A204.1 (cell line): ENCODE data around the gene ICAM2.
"Not testable (repeated sequence)": the region's sequence is repeated elsewhere in the genome, so short reads cannot be mapped to it uniquely, and the experiment has no call there.

Source experiments
- FAIRE-seq: peaks from 2 replicates; lab custom pipeline; 2012; peaks lifted over from hg19 to GRCh38; lab: Jason Lieb, UNC

Gene ICAM2

DNA sequence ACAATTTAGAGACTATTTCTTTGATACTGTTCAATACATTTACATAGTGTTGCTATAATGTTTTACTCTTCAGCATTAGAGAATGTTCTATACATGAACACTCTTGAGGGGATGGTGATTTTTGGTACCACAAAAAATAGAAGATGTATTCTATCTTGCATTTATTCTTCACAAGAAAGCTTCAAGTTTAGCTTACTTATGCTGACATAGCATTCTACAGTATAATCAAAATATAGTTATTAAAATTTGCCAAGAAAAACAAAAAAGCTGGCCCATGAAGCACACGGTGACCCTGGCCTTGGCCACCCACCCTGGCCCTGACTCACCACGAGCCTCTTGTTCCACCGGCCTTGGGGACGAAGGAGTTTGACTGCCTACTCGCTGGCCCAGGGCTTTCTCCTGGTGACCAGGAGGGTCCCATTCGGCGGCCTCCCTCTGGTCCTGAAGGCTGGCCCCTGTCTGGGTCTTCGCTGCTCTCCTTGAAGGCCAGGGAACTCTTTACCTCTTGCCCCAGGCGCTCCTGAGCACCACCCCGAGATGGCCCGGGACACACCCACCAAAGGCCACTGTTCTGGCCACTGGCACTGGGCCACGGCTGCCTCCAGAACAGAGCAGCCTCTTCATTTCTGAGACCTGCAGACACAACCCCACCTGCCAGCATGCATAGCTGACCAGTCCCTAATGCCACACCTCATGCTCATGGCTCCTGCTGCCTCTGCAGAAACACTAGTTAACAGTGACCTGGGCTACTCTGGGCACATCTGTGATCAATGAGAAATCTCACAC lies 22.5 kb upstream of the ICAM2 start:
- FAIRE-seq, result no peak

DNA sequence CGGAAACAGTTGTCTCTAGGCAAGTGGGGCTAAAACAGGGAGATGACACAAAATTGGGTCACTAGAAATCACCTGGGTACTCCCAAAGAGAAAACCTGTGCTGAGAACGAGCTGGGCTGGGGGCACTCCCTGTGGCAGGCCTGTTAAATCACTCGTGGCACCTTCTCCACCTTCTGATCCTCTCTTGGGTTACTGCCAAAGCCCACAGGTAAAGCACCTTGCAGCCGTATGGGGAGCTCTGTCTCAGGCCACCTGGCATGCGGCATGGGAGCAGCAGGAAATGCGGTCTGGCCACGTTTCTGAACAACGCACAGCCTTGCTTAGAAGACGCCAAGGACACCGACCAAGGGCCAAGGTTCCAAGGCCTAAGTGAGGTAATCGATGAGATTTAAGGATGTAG lies 21.5 kb upstream of the ICAM2 start:
- no peak for FAIRE-seq

DNA sequence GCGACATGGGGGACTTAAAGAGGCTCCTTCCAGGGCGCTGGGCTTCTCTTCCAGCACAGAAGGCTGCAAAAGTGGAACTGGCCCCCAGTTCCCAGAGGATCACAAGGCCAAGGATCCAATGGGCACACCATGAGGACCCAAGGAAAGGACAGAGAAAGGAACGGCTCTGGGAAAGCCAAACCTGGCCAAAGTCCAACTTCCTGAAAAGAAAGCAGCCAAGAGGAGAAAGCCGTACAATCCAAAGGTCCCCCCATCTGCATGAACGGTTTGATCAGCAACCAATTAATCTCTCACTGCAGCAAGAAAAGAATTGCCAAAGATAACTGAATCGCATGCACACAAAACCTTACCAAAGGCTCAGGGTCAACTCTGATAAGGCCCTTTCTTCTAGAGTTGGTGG lies 19.8 kb upstream of the ICAM2 start:
- no peak for FAIRE-seq

DNA sequence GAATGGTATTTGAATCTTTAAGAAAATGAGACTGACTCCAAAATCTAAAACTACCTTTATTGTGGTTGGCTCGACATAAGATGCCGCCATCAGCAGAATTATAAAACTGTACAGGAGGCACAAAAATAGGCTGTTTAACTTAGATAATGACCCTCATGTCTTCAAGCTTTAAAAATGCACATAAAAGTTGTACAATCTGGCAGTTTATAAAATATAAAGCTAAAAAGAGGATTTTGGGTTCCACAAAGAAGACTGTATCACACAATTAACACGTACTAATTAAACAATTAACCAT lies 18.6 kb upstream of the ICAM2 start:
- FAIRE-seq, result no peak

DNA sequence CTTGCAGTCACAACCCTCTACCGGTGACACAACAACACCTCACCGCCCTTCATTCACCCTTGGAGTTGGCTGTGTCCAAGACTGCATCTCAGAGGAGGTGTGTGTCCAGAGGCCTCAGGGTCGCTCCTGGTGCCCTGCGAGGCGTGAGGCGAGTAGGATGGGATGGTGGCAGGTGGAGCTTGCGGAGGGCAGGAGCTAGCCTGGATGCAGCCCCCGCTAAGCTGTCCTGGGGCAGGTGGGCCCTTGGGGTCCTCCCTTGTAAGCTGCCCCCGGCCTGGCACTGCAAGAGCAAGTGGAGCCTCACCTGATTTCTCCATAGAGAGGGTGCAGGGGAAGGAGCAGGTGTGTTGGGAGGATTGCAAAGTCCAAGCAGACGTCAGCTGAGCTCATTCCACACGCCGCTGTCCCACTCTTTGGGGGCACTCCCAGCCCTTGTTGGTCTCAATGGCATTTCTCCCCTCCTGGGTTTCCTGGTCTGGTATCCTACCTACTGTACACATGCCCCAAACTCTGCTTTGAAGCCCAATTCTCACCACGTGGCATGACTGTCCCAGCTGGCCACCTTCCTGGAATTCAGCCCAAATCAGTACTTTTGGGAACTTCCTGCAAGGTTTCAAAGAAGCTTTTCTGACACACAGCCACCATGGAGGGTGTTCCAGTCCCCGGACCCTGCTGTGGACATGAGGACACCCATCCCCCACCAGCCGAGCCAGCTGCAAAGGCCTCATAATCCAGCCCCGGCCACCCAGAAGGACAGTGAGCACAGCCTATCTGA lies 18.1 kb upstream of the ICAM2 start:
- no peak for FAIRE-seq

DNA sequence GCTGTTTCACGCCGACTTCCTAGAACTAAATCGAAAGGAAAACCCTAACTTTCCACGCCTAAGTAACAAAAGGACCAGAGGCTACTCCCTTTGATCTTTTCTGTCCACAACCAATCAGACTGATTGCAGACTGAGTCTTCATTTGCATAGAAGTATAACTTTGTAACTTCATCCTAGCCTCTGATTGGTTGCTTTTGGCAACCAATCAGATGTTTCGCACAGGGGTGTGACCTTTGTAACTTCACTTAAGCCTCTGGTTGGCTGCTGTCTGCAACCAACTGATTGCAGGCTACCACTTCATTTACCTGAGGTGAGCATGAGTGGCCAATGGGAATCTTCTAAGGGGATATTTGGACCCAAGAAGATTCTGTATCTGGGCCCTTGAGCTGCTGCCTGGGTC lies 17.4 kb upstream of the ICAM2 start:
- FAIRE-seq, result no peak

DNA sequence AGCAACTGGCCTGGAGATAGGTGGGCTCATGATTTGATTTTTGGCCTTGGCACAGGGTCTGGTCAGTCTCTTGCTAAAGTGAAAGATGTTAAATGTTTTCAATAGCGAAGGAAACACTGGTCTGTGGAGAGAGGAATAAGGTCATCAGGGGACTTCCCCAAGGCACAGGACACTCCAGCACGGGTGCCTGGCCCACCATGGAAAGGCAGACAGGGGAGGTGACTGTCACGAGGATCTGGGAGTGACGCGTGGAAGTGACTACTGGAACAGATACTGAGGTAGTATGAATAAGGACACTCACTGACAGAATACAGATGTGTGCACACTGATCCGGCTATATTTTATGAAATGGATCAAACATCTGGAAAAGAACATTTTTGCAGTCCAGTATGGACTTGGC lies 16.7 kb upstream of the ICAM2 start:
- FAIRE-seq, result no peak

DNA sequence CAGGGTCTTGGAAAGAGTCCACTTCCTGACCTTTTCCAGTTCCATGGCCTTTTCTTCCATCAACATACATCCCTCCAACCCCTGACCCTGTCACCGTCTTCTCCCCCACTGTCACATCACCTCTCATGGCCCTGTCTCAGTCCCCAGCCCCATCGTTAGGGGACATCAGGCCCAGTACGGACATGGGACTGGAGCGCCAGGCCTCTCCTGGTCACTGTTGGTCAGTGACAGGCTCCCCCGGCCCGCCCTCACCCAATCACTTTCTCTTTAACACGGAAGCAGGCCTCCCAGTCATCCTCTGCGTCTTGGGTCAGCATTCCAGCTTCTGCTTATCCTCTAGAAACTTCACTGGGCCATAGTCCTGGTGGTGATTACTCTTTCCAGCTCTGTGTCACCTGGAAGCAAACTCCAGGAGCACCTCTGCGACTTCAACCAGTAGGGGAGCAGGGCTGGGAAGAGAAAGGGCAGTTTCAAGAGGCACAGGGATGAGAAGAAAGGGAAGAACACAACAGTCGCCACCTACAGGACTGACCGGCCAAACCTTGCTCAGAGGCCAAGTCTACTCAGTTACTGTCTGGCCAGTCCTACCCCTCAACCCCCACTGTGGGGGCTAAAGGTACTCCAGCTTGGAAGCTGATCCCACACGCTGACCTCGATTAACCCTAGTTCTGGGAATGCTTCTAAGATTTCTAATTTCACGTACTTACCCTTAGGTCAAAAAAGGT lies 15.9 kb upstream of the ICAM2 start:
- FAIRE-seq, result no peak

DNA sequence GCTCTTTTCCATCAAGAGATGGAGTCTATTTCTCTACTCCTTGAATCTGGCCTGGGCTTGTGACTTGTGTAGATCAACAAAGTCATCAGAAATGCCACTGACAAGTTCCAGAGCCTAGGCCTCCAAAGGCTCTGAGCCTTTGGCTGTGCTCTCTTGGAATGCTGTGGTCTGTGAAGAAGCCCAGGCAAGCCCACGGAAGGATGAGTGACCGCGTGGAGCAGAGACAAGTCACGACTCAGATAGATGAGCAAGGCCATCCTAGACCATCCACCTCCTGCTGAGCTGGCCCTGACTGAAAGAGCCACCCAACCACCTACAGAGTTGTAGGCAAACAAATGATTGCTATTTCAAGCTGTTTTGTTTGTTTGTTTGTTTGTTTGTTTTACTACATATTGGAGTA lies 11.6 kb upstream of the ICAM2 start:
- no peak for FAIRE-seq

DNA sequence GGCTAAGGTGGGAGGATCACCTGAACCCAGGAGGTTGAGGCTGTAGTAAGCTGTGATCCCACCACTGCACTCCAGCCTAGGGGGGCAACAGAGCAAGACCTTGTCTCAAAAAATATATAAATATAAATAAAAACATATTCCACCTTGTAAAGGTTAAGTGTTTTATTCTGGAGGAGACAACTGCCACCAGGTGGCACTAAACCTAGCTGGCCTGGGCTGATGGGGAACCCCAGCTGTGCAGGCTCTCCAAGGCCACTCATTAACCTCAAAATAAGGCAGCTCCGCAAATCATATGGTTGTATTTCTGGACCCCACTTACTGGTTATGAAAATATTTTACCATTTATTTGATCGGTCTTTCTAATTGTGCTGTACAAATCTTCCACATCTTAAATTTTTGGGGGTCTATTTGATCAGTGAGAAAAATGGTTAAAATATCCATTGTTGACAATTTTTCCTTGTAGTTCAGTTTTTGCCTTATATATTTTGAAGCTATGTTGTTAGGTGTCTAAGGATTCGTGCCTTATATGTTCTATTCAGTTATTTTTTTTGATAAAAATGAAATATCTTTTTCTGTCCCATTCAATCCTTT lies 8.5 kb upstream of the ICAM2 start:
- no peak for FAIRE-seq

DNA sequence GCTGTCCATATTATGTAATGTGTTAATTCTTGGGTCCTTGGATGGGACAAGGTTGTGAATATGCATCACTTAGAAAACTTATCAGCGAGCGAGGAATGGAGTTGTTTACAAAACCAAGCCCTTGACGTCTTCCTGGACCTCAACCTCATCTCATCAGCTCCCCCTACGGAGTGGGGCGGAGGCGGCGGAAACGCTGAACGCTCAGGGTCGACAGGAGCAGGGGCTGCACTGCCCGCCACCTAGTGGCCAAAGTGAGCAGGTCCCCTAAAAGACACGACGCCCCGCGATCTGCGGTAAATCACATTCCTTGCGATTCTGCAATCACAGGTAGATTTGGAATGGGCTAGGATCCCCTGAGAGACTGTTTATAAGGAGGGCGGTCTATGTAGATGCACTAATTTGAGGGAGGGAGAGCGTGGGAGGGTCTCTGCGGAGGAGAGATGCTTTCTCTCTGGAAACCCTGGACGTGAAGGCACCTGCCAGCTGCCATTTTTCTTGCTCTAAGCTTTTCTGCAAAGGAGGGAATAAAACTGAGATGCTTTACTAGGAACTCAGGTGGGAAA lies 5.4 kb upstream of the ICAM2 start:
- no peak for FAIRE-seq

DNA sequence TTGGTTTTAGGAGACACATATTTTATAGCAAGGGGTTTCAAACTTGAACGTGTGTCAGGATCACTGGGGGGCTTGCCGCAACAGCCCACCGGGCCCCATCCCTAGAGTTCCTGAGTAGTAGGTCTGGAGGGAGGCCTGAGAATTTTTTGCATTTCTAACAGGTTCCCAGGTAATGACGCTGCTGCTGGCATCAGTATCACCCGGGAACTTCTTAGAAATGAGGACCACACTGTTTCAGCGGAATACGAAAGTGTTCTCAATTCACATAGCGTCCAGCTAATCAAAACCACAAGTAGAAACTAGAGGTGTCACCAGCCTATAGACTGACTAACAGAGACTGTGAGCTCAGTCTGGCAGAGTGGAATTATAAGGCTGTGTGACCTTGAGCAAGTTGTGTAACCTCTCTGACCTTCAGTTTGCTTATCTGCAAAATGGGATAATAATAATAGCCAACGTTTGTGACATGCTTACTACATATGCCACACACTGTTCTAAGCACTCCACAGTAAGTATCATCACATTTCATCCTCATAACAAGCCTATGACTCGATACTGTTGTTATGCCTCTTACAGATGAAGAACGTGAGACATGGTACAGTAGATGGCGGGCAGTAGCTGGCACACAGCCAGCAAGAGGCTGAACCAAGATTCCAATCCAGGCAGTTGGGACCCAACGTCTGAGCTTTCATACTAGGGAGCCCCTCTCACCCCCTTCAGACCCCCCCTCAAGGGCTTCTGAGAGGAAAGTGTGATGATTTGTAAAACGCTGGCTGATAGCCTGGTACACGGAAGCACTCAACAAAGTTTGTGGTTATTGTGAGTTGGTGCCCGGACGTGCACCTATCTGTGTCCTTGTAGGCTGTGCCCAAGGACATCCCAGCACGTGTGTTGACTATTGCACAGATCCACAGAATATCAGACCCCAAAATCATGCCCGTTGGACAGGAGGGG lies 4.6 kb upstream of the ICAM2 start:
- no peak for FAIRE-seq

DNA sequence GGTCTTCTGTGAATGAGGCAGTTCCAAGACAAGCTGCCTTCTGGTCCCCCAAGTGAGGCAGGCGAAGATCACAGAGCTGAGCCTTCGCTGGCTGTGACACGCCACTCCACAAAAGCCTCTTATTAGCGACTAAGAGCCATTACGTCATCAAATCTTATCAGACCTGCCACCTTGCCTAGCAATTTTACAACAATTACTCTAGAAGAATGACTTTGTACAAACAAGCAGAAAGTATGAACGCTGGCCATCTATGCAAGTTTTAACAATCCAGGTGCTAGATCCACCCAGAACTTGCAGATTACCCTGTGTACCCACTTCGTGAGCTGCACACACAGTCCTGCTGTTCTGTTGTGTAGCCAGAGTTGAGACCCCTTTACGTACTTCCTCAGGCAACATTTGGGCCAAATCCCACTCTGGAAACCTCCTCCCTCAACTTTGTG lies 3.8 kb upstream of the ICAM2 start:
- no peak for FAIRE-seq

DNA sequence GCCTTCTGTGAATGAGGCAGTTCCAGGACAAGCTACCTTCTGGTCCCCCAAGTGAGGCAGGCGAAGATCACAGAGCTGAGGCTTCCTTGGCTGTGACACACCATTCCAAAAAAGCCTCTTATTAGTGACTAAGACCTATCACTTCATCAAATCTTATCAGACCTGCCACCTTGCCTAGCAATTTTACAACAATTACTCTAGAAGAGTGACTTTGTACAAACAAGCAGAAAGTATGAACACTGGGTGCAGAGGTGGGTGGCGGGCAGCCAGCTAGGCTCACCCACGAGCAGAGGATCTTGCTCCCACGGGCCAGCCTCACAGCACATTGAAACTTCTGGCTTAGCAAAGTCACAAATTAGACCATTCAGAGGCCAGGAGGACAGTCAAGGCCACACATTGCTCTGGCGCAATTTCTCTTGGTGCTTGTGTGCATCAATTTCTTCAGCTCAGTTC lies 2.2 kb upstream of the ICAM2 start:
- FAIRE-seq, result no peak

DNA sequence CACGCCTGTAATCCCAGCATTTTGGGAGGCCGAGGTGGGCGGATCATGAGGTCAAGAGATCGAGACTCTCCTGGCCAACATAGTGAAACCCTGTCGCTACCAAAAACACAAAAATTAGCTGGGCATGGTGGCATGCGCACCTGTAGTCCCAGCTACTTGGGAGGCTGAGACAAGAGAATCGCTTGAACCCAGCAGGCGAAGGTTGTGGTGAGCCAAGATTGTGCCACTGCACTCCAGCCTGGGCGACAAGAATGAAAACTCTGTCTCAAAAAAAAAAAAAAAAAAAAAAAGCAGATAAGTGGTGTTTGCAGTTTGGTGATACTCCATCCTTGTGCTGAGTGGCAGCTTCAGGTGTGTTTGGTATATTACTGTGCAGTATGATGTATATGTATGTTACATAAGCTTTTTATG lies 877 bp downstream of the ICAM2 start:
- not testable (repeated sequence) for FAIRE-seq

DNA sequence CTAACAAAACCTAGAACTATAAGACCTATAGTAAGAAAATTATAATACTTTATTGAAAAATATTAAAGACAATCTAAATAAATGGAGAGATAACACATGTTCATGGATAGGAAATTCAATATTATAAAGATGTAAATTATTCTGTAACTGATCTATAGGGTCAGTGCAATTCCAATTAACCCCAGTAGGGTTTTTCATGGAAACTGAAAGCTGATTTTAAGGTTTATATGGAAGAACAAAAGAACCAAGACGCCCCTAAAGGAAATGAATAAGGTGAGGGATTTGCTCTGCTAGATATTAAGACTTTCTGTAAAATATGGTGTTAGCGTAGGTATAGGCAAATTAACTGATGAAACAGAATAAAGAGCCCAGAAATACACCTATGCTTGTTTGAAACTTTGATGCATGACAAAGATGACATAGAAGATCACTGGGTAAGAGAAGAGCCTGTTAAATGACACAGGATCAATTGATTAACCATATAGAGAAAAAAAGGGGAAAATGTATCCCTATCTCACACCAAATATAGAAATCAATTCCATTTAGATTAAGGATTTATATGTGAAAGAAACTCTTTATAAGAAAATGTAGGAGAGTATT lies 3.0 kb downstream of the ICAM2 start:
- FAIRE-seq, result no peak

DNA sequence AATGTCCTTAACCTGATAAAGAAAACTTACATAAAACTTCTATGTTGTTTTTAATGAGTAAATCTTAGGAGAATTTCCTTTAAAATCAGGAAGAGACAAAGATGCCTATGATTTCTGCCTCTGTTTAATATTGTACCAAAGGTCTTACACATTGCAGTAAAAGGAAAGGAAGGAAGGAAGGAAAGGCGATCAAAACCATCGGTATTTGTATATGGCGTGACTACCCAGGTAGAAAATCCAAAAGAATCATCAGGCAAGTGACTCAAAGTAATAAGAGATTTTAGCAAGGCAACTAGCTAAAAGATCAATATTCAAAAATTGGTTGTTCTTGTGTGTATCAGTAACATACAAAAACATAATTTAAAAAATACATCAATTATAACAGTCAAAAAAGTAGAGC lies 3.5 kb downstream of the ICAM2 start:
- FAIRE-seq, result no peak

DNA sequence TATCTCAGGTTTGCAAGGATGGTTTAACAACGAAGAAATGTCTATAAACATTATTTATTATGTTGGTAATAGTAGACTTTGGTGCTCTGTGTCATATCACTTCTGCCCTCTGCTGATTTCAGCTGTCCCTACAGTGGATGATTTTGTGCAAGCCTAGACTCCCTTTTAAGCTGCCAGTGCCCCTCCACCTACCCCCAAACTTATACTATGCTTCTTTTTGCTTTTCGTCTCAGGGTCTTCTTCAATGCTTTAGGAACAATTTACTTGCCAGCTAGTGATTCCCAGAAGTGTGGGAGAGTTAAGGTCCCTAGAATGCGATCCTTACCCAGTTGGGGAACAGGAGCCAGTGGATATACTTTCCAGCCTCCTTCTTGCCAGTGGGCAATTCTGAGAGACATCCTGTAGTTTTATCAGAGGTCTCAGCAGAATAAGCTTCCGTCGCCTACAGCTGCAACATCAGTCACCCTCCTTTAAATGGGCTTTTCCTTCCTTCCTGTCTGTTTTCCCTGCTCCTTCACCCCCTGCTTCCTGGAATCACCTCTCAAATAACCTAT lies 4.1 kb downstream of the ICAM2 start:
- no peak for FAIRE-seq

DNA sequence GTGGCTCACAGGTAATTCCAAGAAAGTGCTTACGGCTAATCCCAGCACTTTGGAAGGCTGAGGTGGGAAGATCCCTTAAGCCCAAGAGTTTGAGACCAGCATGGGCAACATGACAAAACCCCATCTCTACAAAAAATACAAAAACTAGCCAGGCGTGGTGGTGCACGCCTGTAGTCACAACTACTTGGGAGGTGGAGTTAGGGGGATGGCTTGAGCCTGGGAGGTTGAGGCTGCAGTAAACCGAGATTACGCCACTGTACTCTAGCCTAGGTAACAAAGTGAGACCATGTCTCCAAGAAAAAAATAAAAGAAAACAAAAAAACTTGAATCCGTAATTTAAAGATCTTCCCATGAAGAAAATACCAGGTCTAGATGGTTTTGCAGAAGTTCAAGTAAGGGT lies 5.0 kb downstream of the ICAM2 start:
- FAIRE-seq, result no peak

DNA sequence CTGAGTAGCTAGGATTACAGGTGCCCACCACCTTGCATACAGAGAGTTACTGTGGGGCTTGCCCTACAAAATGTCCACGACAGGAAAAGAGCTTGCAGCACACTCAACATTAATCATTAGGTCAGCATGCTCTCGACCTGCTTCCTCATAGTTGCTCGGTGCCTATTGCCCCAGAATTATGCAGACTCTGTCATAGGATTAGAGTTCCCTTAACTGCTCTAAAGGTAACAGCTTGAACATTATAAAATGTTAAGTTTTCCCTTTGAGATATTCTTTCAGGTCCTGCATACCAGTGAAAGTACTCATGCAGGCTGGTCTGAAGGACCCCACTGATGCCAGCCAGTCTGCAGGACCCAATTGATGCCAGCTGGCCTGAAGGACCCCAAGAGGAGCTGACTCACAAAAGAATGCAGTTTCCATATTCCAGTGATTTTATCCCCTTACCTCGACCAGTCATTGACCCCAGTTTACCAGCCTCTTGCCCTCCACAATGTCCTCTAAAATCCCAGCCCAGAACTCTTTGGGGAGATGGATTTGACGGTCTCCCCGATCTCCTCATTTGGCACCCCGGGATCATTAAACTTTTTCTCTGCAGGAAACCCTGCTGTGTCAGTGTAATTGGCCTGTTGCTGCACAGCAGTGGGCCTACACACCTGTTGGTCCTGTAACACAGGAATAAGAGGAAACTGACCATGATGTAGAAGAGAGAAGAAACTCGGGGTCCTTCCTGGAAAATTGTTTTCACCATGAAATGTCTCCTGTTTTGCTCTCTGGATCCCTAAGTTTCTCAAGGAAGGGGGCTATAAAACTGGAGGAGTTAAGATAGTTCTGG lies 10.6 kb downstream of the ICAM2 start:
- FAIRE-seq, result no peak
